ENCODE data around the gene FBH1.
"Not testable (repeated sequence)": the region's sequence is repeated elsewhere in the genome, so short reads cannot be mapped to it uniquely, and the experiment has no call there.

DNA sequence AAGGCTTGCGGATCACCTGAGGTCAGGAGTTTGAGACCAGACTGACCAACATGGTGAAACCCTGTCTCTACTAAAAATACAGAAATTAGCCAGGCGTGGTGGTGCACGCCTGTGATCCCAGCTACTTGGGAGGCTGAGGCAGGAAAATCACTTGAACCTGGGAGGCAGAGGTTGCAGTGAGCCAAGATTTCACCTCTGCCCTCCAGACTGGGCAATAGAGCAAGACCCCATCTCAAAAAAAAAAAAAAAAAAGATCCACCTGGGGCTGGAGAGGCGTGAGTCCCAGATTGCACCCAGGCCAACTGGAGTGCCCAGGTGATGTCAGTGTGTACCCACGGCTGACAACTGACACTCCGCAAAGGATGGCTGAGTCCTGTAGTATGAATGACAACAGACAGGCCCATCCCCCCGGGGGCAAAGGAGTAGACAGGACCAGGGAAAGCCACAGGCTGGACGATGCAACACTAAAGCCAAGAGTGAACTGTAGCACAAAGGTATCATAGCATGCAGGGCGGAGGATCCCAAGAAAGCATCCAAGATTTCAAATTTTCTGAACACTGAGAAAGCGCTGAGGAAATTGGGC, 72.4 kb downstream of the FBH1 start:
- TF ChIP-seq, protein P1, sequence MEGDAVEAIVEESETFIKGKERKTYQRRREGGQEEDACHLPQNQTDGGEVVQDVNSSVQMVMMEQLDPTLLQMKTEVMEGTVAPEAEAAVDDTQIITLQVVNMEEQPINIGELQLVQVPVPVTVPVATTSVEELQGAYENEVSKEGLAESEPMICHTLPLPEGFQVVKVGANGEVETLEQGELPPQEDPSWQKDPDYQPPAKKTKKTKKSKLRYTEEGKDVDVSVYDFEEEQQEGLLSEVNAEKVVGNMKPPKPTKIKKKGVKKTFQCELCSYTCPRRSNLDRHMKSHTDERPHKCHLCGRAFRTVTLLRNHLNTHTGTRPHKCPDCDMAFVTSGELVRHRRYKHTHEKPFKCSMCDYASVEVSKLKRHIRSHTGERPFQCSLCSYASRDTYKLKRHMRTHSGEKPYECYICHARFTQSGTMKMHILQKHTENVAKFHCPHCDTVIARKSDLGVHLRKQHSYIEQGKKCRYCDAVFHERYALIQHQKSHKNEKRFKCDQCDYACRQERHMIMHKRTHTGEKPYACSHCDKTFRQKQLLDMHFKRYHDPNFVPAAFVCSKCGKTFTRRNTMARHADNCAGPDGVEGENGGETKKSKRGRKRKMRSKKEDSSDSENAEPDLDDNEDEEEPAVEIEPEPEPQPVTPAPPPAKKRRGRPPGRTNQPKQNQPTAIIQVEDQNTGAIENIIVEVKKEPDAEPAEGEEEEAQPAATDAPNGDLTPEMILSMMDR (IDR thresholded peaks at IDR 0.05; ENCODE audit: borderline replicate concordance, extremely low read depth, low read length, poor library complexity, severe bottlenecking) = not testable (repeated sequence)
- not testable (repeated sequence) for TF ChIP-seq EZH2 (IDR thresholded peaks at IDR 0.05; ENCODE audit: borderline replicate concordance, low read depth, low read length, severe bottlenecking)

Data from DND-41 (cell line).